Lower leg skin (tissue), 3 donors: ENCODE measurements around the gene DCTD.

Source experiments
- CTCF ChIP-seq, 3 donors: fragments of 450-650 bp; IDR thresholded peaks; one replicate each; pipeline ENCODE4 v1.5.1; 2016; ENCODE audit warnings: antibody characterized with exemption in 3 of 3, mild to moderate bottlenecking in 3 of 3, moderate library complexity in 2 of 3
- POLR2A ChIP-seq, 2 donors: fragments of 450-650 bp; IDR thresholded peaks; one replicate each; pipeline ENCODE4 v1.6.1; 2016 to 2017; ENCODE audit warnings: antibody characterized with exemption in 2 of 2, mild to moderate bottlenecking in 1 of 2, moderate library complexity in 1 of 2

DNA sequence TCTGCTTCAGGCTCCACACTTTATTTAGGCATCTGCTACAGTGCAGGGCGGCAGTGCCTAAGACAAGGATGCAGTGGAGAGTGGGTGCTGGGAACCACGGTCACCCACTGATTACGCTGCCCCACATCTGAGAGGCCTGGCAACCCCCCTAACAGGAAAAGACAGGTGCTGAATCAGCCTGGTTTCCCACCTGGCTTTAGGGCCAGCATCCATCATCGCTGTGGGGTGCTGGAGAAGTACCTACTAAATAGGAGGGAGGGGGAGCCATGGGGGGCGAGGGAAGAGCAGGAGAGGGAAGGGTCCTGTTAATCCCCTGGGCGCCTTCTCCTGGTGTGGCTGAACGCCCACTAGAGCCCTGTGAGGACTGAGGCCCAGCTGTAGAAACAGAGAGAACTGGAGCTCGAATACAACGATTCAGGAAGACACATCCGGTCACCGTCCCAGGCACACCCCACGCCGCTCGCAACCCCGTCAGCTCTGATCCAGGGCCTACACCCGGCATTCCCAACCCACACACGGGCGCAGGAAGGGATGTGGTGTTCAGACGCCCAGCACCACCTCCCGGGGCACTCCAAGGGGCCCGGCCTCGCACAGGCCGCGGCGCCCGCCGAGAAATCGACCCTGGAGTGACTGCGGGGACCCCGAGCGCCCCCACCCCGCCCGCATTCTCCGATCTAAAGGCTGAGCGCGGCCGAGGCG lies 554 bp downstream of the DCTD start:
- TF ChIP-seq CTCF (IDR thresholded peaks at IDR 0.05) (no peak), POLR2A (IDR thresholded peaks at IDR 0.05) (no peak)
